Umbilical cord (tissue), 2 donors: ENCODE results near the gene SPATA31A1. TPM values are rescaled to one million over a fixed set of nuclear protein-coding genes. Genes with fewer than 3 reads are reported as not detected.
"Not testable (repeated sequence)": the region's sequence is repeated elsewhere in the genome, so short reads cannot be mapped to it uniquely, and the experiment has no call there.

ENCODE experiments used
- DNase-seq: peaks from one replicate; pipeline ENCODE4 v3.0.0-alpha.2; 2015; ENCODE audit warnings: low spot score
- total RNA-seq: library from RNA; depleted of rRNA; stranded (reverse); fragments of >200 nt; gene quantifications from one replicate; pipeline ENCODE4 v1.2.3, GENCODE V29; 2014; ENCODE audit warnings: low replicate concordance; ENCODE audit not compliant: insufficient read depth

The SPATA31A1 gene
- total RNA-seq = 2.4 TPM

DNA sequence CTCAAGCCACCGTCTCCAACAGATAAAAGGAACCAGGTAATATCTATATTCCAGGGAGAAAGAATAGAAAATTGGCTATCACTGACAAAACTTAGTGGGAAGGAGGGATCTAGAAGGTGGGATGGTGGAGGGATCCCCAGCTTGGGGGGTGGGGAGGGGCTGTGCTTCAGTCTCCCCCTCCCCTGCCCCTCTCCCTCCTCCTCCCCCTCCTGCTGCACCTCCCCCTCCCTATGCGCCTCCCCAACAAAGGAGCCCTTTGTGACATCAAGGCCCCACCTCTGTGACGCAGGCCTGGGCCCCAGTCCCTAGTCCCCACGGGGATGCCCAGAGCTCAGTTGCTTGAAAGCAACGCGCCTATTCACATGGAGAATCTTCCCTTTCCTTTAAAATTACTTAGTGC is at the start of gene SPATA31A1:
SPATA31A1 (plus strand) TSS at position 301 of the 400 bp plus-strand sequence; CDS start at position 363, 62 bp downstream.
- DNase-seq = not testable (repeated sequence)

DNA sequence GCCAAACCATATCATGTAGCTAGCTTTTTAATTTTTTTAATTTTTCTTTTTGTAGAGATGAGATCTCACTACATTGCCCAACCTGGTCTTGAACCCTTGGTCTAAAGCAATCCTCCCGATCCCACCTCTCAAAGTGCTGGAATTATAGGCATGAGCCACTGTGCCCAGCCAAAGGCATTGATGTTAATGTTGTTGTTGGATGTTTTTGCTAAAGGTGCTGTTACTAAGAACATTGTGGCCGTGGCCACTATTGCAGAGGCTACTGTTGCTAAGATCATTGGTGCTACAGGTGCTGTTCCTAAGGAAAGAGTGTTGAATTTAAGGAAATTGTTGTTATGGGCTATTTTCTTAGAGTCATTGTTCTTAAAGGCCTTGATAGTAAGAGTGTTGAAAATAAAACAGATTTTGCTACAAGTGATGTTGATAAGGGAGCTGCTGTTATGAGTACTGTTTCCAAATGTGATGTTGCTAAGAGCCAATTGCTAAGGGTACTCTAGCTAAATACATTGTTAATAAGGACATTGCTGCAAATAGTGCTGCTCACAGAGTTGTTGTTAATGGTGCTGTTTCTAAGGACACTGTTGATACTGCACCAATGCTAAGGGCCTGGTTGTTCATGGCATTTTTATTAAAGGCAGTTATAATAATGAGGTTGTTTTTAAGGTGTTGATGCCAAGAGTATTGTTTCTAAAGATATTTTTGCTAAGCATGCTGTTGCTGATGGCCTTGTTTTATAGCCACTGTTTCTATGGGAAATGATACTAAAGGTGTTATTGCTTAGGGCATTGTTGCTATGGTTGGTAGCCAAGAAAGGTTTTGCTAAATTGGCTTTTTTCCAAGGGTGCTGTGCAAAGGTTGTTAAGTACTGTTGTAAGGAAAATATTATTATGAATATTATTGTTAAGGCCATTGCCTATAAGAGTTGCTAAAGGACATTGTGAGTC is 52.1 kb downstream of the SPATA31A1 start:
- DNase-seq = not testable (repeated sequence)

DNA sequence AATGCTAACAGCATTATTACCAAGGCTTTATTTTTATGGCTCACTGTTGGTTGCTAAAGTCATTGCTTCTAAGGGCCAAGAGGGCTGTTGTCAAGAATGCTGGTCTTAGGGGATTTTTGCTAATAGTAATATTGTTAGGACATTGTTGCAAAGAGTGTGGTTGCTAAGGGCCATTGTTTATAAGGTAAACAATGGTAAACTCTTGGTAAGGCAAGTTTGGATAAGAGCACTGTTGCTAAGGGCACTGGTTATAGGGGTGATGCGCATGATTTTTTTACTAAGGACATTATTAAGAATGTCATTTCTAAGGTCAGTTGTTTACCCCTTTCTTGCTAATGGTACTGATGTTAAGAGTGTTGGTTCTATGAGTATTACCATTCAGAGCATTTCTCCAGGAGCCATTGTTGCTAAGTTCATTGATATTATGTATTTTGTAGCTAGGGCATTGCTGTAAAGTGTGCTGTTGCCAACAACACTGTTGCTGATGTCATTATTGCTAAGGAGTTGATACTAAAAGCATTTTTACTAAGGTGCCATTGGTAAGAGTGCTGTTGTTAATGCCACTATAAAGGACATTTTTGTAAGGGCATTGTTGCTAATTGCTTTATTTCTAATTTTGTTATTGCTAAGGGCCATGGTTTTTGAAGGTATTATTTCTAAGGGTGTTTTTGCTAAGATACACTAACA is 55.9 kb downstream of the SPATA31A1 start:
- DNase-seq = not testable (repeated sequence)

Other genes starting within 250 kb of the SPATA31A1 start
- 20.0 TPM for gene CNTNAP3, start 67.5 kb upstream of the SPATA31A1 start, total RNA-seq